Thoracic aorta (tissue), 2 donors: Measurements from ENCODE around the gene DCANP1. TPM values are rescaled to one million over a fixed set of nuclear protein-coding genes. Genes with fewer than 3 reads are reported as not detected.

Source experiments
- ATAC-seq: fragments of 150-250 bp; one replicate; pipeline ENCODE4 v1.8.0; 2017; ENCODE audit warnings: low read depth; ENCODE audit not compliant: insufficient number of reproducible peaks, low FRiP score
- DNase-seq: peaks from one replicate; pipeline ENCODE4 v3.0.0-alpha.2; 2020; ENCODE audit warnings: low spot score
- H3K27ac ChIP-seq, 2 donors: fragments of 200-600 bp; sonication (generic); 1 replicate in 1 of 2; 2 replicates in 1 of 2; pipeline ENCODE4 v1.5.1; 2016; ENCODE audit warnings: mild to moderate bottlenecking in 2 of 2, moderate library complexity in 2 of 2
- H3K27me3 ChIP-seq: fragments of 200-600 bp; sonication (generic); replicated peaks from 2 replicates; pipeline ENCODE4 v1.6.0; 2016; ENCODE audit warnings: mild to moderate bottlenecking; ENCODE audit not compliant: insufficient read depth
- H3K36me3 ChIP-seq: fragments of 200-600 bp; sonication (generic); one replicate; pipeline ENCODE4 v1.5.1; 2016
- H3K4me1 ChIP-seq, 2 donors: fragments of 200-600 bp; sonication (generic); 1 replicate in 1 of 2; 2 replicates in 1 of 2; pipeline versions ENCODE4 v1.5.1 to v1.6.0; 2016; ENCODE audit warnings: low read depth in 2 of 2, mild to moderate bottlenecking in 1 of 2; ENCODE audit not compliant: control insufficient read depth in 1 of 2
- H3K4me3 ChIP-seq: fragments of 200-600 bp; sonication (generic); 2 replicates; pipeline ENCODE4 v1.5.1; 2016; ENCODE audit warnings: mild to moderate bottlenecking
- H3K9me3 ChIP-seq: fragments of 200-600 bp; sonication (generic); 2 replicates; pipeline ENCODE4 v1.5.1; 2016
- CTCF ChIP-seq: fragments of 200-600 bp; sonication (generic); IDR thresholded peaks from one replicate; pipeline ENCODE4 v1.5.1; 2019; ENCODE audit warnings: antibody characterized with exemption
- total RNA-seq, 2 donors: library from RNA; depleted of rRNA; stranded (reverse); fragments of >200 nt; gene quantifications; one replicate each; pipeline versions ENCODE4 v1.1.0 to v1.2.3, GENCODE V29; 2016

The DCANP1 gene
- total RNA-seq, 2 donors from 2014 or later: not detected

GRCh38 chr5:135472141-135472540 lies 25.0 kb upstream of the DCANP1 start:
- Histone ChIP-seq H3K36me3 (no peaks in the 10 kb centered on the region), H3K9me3 (no peaks in the 10 kb centered on the region), H3K4me3 (no peak overlapping the region), H3K4me1 (no peaks in the 10 kb centered on the region), H3K27me3 (no peaks in the 10 kb centered on the region), H3K27ac (no peak overlapping the region)
- DNase-seq (no peak), ATAC-seq (no peak)
- TF ChIP-seq CTCF: no peak

- TF ChIP-seq CTCF: no peak
- Histone ChIP-seq H3K36me3 (no peaks in the 10 kb centered on the region), H3K27ac (no peak overlapping the region), H3K4me3 (no peak overlapping the region), H3K27me3 (no peaks in the 10 kb centered on the region), H3K9me3 (no peaks in the 10 kb centered on the region), H3K4me1 (no peaks in the 10 kb centered on the region)
- DNase-seq (no peak), ATAC-seq (no peak)
Observed at GRCh38 chr5:135471726-135472125, 24.6 kb upstream of the DCANP1 start.

GRCh38 chr5:135469911-135470310 lies 22.8 kb upstream of the DCANP1 start:
- peaks cover 3 to 5% of the 10 kb centered on the region in 2 donors for H3K4me1 ChIP-seq
- ATAC-seq: no peak
- no peaks in the 10 kb centered on the region for H3K9me3 ChIP-seq
- no peaks in the 10 kb centered on the region for H3K27me3 ChIP-seq
- no peaks in the 10 kb centered on the region for H3K36me3 ChIP-seq
- no peak overlapping the region for H3K4me3 ChIP-seq
- no peak overlapping the region for H3K27ac ChIP-seq
- no peak for DNase-seq
- no peak for TF ChIP-seq CTCF

- Histone ChIP-seq H3K27me3 (no peaks in the 10 kb centered on the region), H3K4me1 (peaks cover 3 to 5% of the 10 kb centered on the region in 2 donors), H3K36me3 (no peaks in the 10 kb centered on the region), H3K27ac (no peak overlapping the region), H3K9me3 (no peaks in the 10 kb centered on the region), H3K4me3 (no peak overlapping the region)
- DNase-seq (no peak), ATAC-seq (no peak)
- TF ChIP-seq CTCF: no peak
Observed at GRCh38 chr5:135468541-135468940, 21.4 kb upstream of the DCANP1 start.

- peaks cover 3 to 5% of the 10 kb centered on the region in 2 donors for H3K4me1 ChIP-seq
- no peak for DNase-seq
- no peaks in the 10 kb centered on the region for H3K36me3 ChIP-seq
- no peaks in the 10 kb centered on the region for H3K9me3 ChIP-seq
- no peak overlapping the region for H3K27ac ChIP-seq
- H3K4me3 ChIP-seq: no peak overlapping the region
- no peaks in the 10 kb centered on the region for H3K27me3 ChIP-seq
- ATAC-seq: no peak
- no peak for TF ChIP-seq CTCF
Observed at GRCh38 chr5:135467871-135468485, 20.8 kb upstream of the DCANP1 start.
